ENCODE measurements around the gene PIM1.

DNA sequence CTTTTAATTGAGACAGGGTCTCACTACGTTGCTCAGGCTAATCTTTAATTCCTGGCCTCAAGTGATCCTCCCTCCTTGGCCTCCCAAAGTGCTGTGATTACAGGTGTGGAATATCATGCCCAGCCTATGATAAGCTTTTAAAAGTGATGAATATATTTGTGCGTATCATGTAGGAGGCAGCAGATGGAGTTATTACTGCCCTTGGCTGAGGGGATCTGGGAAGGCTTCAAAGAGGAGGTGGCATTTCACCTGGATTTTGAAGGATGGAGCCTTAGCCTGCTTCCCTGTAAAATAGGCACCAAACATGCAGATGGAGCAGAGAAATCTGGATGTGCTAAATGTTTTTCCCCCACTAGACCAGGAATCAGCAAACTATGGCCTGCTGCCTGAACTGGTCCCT, 10.1 kb downstream of the PIM1 start:
- TF ChIP-seq, protein P1, sequence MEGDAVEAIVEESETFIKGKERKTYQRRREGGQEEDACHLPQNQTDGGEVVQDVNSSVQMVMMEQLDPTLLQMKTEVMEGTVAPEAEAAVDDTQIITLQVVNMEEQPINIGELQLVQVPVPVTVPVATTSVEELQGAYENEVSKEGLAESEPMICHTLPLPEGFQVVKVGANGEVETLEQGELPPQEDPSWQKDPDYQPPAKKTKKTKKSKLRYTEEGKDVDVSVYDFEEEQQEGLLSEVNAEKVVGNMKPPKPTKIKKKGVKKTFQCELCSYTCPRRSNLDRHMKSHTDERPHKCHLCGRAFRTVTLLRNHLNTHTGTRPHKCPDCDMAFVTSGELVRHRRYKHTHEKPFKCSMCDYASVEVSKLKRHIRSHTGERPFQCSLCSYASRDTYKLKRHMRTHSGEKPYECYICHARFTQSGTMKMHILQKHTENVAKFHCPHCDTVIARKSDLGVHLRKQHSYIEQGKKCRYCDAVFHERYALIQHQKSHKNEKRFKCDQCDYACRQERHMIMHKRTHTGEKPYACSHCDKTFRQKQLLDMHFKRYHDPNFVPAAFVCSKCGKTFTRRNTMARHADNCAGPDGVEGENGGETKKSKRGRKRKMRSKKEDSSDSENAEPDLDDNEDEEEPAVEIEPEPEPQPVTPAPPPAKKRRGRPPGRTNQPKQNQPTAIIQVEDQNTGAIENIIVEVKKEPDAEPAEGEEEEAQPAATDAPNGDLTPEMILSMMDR (IDR thresholded peaks at IDR 0.05; ENCODE audit: poor library complexity, severe bottlenecking) = no peak
- no peak for TF ChIP-seq POLR2AphosphoS5 (IDR thresholded peaks at IDR 0.05)
- no peak for TF ChIP-seq EZH2 (IDR thresholded peaks at IDR 0.05; ENCODE audit: borderline replicate concordance, insufficient read depth, low read length, poor library complexity, severe bottlenecking)
- TF ChIP-seq, protein P2, sequence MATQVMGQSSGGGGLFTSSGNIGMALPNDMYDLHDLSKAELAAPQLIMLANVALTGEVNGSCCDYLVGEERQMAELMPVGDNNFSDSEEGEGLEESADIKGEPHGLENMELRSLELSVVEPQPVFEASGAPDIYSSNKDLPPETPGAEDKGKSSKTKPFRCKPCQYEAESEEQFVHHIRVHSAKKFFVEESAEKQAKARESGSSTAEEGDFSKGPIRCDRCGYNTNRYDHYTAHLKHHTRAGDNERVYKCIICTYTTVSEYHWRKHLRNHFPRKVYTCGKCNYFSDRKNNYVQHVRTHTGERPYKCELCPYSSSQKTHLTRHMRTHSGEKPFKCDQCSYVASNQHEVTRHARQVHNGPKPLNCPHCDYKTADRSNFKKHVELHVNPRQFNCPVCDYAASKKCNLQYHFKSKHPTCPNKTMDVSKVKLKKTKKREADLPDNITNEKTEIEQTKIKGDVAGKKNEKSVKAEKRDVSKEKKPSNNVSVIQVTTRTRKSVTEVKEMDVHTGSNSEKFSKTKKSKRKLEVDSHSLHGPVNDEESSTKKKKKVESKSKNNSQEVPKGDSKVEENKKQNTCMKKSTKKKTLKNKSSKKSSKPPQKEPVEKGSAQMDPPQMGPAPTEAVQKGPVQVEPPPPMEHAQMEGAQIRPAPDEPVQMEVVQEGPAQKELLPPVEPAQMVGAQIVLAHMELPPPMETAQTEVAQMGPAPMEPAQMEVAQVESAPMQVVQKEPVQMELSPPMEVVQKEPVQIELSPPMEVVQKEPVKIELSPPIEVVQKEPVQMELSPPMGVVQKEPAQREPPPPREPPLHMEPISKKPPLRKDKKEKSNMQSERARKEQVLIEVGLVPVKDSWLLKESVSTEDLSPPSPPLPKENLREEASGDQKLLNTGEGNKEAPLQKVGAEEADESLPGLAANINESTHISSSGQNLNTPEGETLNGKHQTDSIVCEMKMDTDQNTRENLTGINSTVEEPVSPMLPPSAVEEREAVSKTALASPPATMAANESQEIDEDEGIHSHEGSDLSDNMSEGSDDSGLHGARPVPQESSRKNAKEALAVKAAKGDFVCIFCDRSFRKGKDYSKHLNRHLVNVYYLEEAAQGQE (IDR thresholded peaks at IDR 0.05; ENCODE audit: borderline replicate concordance) = no peak
- TF ChIP-seq TAF1 (IDR thresholded peaks at IDR 0.05; ENCODE audit: low read depth) = no peak
- no peak for TF ChIP-seq EP300 (conservative IDR thresholded peaks at IDR 0.05; ENCODE audit: poor library complexity, severe bottlenecking)
